ENCODE results near the gene ALKAL2.

DNA sequence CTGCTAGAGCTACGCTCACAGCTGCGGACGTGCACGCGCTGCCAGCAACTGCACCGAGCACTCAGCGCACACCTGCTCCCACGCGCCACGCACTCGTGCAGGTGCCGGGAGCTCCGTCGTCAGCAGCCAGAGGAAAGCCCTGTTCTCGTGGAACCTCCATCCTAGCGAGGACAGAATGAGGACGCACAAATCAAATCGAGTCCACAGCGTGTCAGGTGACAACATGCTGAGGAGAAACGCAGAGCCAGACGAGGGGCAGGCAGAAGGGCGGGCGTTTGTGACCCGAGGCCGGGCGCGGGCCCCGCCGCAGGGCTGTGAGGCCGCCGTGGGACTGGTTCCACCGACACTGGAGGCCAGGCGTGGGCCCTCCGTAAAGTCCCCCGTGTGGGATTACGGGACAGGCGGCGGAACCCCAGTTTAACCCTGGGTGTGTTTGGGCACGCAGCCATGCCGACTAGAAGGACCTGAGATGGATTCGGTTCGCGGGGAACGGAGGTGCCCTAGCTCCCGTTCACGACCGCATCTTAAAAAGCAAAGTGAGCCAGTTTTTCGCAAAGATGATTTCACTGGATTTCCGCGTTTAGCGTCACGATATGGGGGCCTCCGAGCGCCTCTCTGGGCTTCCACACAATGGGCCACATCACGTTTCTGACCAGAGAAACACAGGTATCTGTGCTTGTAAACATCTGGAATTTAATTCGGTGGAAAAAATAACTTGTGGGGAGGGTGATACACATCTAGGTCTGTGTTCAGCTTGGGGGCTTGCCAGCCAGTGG is 26.9 kb upstream of the ALKAL2 start:
- no peak for TF ChIP-seq POLR2AphosphoS5 (IDR thresholded peaks at IDR 0.05)
- TF ChIP-seq, protein P1, sequence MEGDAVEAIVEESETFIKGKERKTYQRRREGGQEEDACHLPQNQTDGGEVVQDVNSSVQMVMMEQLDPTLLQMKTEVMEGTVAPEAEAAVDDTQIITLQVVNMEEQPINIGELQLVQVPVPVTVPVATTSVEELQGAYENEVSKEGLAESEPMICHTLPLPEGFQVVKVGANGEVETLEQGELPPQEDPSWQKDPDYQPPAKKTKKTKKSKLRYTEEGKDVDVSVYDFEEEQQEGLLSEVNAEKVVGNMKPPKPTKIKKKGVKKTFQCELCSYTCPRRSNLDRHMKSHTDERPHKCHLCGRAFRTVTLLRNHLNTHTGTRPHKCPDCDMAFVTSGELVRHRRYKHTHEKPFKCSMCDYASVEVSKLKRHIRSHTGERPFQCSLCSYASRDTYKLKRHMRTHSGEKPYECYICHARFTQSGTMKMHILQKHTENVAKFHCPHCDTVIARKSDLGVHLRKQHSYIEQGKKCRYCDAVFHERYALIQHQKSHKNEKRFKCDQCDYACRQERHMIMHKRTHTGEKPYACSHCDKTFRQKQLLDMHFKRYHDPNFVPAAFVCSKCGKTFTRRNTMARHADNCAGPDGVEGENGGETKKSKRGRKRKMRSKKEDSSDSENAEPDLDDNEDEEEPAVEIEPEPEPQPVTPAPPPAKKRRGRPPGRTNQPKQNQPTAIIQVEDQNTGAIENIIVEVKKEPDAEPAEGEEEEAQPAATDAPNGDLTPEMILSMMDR (IDR thresholded peaks at IDR 0.05): no peak
- no peak for TF ChIP-seq EP300 (IDR thresholded peaks at IDR 0.05)
- TF ChIP-seq POLR2A (IDR thresholded peaks at IDR 0.05): no peak
